Erythroblast (primary cell): ENCODE data around the gene GNAZ.
A peak's percentile ranks its signal among the peaks of the same experiment; 100 is the strongest.

Source experiments
- DNase-seq, 2 experiments: peaks; one replicate each; lab custom pipeline; 2025; lab: John Stamatoyannopoulos, UW
- GATA1 ChIP-seq: IDR thresholded peaks from 2 replicates; pipeline ENCODE4 v1.6.1; 2011; ENCODE audit warnings: low read depth, mild to moderate bottlenecking, control low read depth, low read length, moderate library complexity
- POLR2A ChIP-seq: IDR thresholded peaks from 2 replicates; pipeline ENCODE4 v1.6.1; 2011; ENCODE audit warnings: mild to moderate bottlenecking, low read length

The GNAZ gene

GRCh38 chr22:23142546-23143105, 72.3 kb downstream of the GNAZ start:
- TF ChIP-seq POLR2A (no peak), GATA1 (no peak)
- no peak for DNase-seq

GRCh38 chr22:23143119-23143518, 72.8 kb downstream of the GNAZ start:
- TF ChIP-seq POLR2A, result no peak
- TF ChIP-seq GATA1, result no peak
- DNase-seq, result no peak

- TF ChIP-seq POLR2A (no peak), GATA1 (no peak)
- DNase-seq, result no peak
These were observed 74.1 kb downstream of the GNAZ start for GRCh38 chr22:23144432-23144831.

GRCh38 chr22:23144932-23145877, 74.9 kb downstream of the GNAZ start, which contains the start of gene RAB36:
Gene RAB36, plus strand, starts transcription at chr22:23145477. Its CDS starts 1,140 bp downstream, at chr22:23146617.
- DNase-seq, result peak; percentile 84 to 92
- no peak for TF ChIP-seq POLR2A
- TF ChIP-seq GATA1, result no peak

GRCh38 chr22:23145878-23146470, 75.7 kb downstream of the GNAZ start:
- TF ChIP-seq POLR2A (no peak), GATA1 (no peak)
- DNase-seq, result no peak

DNA sequence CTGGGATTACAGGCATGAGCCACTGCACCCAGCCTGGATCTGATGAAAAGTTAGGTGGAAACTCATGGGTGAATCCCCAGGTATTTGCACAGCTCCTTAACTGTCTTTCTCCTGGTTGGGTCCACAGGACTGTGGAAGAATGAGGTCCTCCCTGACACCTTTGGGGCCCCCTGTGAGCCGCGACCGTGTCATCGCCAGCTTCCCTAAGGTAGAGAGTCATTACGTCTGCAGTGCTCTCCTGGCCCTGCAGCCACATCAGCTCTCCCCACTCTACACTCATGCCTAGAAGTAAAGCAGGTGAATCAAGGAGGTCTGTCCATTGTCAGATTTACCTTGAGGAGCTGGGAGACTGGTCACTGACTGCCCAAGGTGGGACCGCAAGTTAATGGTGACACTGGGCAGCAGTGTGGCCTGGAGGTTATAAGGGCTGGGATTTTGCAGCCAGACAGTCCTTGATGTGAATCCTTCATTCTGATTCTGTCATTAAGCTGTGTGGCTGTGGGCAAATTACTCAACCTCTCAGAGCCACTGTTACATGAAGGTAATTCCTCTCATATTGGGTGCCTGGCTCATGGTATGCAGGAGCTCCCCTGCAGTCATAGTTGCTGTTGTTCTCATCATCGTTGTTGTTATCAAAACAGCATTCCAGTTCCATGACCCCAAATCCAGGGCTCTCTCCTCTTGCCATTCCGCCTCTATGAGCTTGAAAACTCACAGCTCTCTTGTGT, 76.3 kb downstream of the GNAZ start:
- TF ChIP-seq GATA1 (no peak), POLR2A (no peak)
- DNase-seq, result no peak

DNA sequence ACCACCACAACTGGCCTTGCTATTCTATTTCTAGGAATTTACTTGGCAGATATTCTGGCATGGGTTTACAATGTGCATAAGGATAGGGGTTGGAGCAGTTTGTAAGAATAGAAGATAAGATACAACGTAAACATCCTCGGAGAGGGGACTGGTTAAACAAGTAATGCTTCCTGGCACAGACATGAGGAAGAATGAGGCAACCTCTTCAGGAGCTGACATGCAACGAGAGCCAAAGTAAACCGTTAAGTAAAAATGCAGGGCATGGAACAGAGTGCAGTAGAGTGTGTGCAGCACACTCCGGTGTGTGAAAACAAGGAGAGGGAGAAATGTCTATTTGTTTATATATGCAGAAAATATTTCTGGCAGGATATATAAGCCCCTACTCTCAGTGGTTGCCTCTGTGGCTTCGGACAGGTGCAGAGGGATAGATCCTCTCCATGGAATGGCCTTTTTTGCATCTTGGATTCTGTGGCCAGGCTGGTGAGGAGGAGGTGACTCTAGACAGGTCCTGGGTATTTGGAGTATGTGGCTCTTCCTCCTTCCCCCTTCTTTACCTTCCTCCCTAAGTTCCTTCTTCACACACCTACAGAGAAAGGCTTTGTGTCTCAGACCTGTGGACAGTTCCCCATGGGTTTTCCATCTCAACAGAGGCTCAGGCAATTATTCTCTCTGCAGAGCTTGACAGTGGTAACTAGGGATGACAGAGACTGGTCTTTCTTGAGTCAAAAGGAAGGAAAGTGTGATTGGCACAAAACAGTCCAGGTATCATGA, 77.5 kb downstream of the GNAZ start:
- no peak for TF ChIP-seq GATA1
- no peak for TF ChIP-seq POLR2A
- DNase-seq, result no peak

- no peak for DNase-seq
- no peak for TF ChIP-seq GATA1
- no peak for TF ChIP-seq POLR2A
These were observed 79.5 kb downstream of the GNAZ start for GRCh38 chr22:23149743-23150238.

DNA sequence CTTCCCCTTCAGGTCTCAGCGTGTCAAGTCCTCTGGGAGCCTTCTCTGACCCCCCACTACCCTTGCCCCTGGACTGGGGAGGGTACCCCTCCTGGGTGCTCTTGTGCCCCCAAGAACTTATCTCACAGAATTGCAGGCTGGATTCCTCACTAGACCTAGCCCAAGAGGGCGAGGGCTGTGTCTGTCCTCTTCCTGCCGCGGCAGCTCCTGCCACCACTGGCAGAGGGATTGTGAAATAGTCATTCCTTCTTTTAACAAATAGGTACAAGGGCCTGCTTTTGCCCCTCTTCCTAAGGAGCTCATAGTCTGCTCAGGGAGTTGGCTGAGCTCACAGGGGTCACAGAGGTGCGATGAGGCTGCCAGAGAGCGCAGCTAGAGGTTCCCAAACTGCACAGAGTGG, 80.4 kb downstream of the GNAZ start:
- DNase-seq, result no peak
- TF ChIP-seq GATA1 (no peak), POLR2A (no peak)

DNA sequence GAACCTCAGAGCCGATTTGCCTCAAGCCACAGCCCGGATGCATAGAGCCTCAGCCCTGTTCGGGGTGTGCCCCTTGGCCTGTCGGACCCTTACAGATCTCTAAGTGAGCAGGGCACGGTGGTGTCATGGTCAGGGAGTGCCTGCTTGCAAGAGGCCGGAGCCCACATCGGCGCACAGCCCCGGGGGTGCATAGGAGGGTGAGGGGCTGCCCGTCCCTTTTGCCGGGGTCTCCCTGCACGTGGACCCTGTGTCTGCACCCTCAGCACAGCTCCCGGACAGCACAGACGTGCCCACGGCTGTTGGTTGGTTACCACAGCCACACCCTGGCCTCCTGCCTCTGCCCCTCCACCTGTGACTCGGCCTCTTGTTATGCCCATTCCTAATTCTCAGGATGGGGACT, 81.5 kb downstream of the GNAZ start:
- TF ChIP-seq GATA1, result no peak
- TF ChIP-seq POLR2A, result no peak
- no peak for DNase-seq

- DNase-seq, result no peak
- TF ChIP-seq GATA1 (no peak), POLR2A (no peak)
These were observed 82.2 kb downstream of the GNAZ start for GRCh38 chr22:23152238-23153114.

GRCh38 chr22:23153994-23154393, 83.7 kb downstream of the GNAZ start:
- no peak for DNase-seq
- TF ChIP-seq GATA1 (no peak), POLR2A (no peak)
